Measurements from ENCODE around the gene EPHB2.

Gene EPHB2

DNA sequence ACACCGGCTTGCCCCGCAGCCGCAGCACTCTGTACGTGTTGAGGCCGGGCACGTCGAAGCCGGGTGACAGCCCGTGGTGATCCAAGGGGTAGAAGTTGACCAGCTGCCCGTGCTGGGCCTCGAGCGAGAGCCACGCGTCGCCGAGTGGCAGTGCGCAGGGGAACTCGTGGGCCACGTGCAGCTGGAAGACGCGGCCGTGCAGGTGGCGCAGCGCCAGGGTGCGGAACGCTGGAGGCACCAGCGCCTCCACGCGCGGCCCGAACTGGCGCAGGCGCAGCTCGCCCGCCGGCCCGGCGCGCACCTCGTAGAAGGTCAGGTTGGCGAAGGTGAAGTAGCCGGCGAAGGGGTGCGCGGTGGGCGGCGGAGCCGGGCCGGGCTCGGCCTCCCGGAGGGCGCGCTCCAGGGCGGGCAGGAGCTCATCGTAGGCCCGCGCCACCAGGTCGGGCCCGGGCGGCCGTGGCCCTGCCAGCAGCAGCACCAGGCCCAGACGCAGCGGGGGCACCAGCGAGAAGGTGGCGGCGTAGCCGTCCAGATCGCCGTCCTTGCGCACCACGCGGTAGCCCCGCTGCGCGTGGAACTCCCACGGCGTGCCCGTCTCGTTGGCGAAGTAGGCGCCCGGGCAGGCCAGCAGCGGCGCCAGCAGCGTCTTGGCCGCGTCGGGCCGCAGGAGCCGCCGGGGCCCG is 242.6 kb downstream of the EPHB2 start:
- DNase-seq (ENCODE audit: insufficient read length, low spot score), result no peak
- no peak for FAIRE-seq
- TF ChIP-seq POLR2A (IDR thresholded peaks at IDR 0.05; ENCODE audit: low read depth, low read length) (no peak), PAX5 (IDR thresholded peaks at IDR 0.05; ENCODE audit: insufficient read depth, low read length, severe bottlenecking) (no peak), TAF1 (IDR thresholded peaks at IDR 0.05; ENCODE audit: low read depth, low read length) (no peak), POU2F2 (IDR thresholded peaks at IDR 0.05; ENCODE audit: low read depth, low read length) (no peak), SPI1 (IDR thresholded peaks at IDR 0.05; ENCODE audit: low read depth, low read length) (no peak), POLR2AphosphoS5 (IDR thresholded peaks at IDR 0.05; ENCODE audit: low read depth, low read length) (no peak)

DNA sequence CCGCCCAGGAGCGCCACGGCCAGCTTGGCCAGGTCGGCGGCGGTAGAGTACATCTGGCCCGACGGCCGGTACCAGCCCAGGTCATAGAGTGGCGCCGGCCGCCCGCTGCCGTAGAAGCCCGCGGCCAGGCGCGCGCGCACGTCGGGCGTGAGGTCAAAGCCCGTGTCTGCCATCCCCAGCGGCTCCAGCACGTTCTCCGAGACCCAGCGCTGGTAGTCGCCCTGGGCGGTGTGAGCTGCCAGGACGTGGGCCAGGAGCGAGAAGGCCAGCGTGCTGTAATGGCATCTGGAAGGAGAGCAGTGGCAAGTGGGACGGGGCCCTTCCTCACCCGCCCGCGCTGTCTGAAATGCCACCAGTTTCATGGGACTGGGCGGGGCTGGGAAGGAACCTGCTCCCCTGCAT is 243.1 kb downstream of the EPHB2 start:
- TF ChIP-seq PAX5 (IDR thresholded peaks at IDR 0.05; ENCODE audit: insufficient read depth, low read length, severe bottlenecking), result no peak
- FAIRE-seq (no peak), DNase-seq (ENCODE audit: insufficient read length, low spot score) (no peak)

DNA sequence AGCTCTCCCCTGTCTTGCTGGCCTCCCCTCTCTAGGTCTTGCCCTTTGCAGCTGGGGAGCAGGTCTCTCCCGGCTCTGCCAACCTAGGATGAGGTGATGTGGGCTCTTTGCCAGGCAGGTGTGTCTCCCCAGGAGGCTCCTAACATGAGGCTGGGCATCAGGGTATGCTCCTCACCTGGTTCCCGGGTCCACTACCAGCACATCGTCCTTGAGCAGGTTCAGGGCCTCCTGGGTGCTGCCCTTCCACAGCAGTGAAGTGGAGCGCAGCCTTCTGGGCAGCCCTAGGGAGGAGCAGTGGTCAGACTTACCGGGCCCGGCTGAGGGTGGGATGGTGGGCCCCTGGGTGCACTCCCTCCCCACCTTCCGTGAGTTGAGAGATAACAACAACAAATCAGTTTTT is 244.5 kb downstream of the EPHB2 start:
- TF ChIP-seq SPI1 (IDR thresholded peaks at IDR 0.05; ENCODE audit: low read depth, low read length) (no peak), POLR2A (IDR thresholded peaks at IDR 0.05; ENCODE audit: low read depth, low read length) (no peak), TAF1 (IDR thresholded peaks at IDR 0.05; ENCODE audit: low read depth, low read length) (no peak), POU2F2 (IDR thresholded peaks at IDR 0.05; ENCODE audit: low read depth, low read length) (no peak), POLR2AphosphoS5 (IDR thresholded peaks at IDR 0.05; ENCODE audit: low read depth, low read length) (no peak), PAX5 (IDR thresholded peaks at IDR 0.05; ENCODE audit: insufficient read depth, low read length, severe bottlenecking) (no peak)
- FAIRE-seq (no peak), DNase-seq (ENCODE audit: insufficient read length, low spot score) (no peak)

DNA sequence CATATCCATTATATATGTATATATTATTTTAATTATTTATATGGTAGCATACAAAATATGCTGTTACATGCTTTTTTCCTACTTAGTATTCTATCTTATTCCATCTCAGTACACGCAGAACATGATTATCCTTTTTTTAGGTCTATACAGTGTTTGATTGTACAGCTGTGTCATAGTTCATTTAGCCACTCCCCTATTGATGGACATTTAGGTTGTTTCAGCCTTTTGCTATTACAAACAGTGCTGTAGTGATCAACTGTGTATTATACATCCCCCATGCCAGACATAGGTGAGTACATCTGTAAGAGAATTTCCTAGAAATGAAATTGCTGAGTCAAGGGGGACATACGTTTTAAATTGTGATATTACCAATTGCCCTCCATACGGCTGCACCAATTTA is 246.4 kb downstream of the EPHB2 start:
- FAIRE-seq, result no peak
- DNase-seq (ENCODE audit: insufficient read length, low spot score), result no peak
- TF ChIP-seq POLR2A (IDR thresholded peaks at IDR 0.05; ENCODE audit: low read depth, low read length) (no peak), PAX5 (IDR thresholded peaks at IDR 0.05; ENCODE audit: insufficient read depth, low read length, severe bottlenecking) (no peak), POU2F2 (IDR thresholded peaks at IDR 0.05; ENCODE audit: low read depth, low read length) (no peak), TAF1 (IDR thresholded peaks at IDR 0.05; ENCODE audit: low read depth, low read length) (no peak)

DNA sequence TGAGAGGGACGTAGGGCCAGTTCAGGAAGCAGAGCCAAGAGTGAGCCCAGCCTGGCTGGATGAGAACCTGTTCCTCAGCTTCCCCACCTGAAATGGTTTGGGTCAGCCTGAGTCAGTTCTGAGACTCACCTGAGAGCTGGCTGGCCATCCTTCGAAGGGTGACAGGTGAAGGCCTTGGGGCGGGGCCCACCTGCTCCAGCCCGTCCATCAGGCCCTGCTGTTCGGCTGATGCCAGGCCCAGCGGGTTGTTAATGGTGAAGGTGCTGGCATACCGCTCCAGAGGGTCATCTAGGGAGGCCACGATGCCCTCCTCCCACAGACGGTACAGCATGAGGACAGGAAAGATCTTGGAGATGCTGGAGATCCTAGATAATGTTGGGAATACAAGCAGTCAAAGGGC is 247.9 kb downstream of the EPHB2 start:
- TF ChIP-seq SPI1 (IDR thresholded peaks at IDR 0.05; ENCODE audit: low read depth, low read length) (no peak), TAF1 (IDR thresholded peaks at IDR 0.05; ENCODE audit: low read depth, low read length) (no peak), POLR2AphosphoS5 (IDR thresholded peaks at IDR 0.05; ENCODE audit: low read depth, low read length) (no peak), POU2F2 (IDR thresholded peaks at IDR 0.05; ENCODE audit: low read depth, low read length) (no peak), POLR2A (IDR thresholded peaks at IDR 0.05; ENCODE audit: low read depth, low read length) (no peak), PAX5 (IDR thresholded peaks at IDR 0.05; ENCODE audit: insufficient read depth, low read length, severe bottlenecking) (no peak)
- FAIRE-seq (no peak), DNase-seq (ENCODE audit: insufficient read length, low spot score) (no peak)

DNA sequence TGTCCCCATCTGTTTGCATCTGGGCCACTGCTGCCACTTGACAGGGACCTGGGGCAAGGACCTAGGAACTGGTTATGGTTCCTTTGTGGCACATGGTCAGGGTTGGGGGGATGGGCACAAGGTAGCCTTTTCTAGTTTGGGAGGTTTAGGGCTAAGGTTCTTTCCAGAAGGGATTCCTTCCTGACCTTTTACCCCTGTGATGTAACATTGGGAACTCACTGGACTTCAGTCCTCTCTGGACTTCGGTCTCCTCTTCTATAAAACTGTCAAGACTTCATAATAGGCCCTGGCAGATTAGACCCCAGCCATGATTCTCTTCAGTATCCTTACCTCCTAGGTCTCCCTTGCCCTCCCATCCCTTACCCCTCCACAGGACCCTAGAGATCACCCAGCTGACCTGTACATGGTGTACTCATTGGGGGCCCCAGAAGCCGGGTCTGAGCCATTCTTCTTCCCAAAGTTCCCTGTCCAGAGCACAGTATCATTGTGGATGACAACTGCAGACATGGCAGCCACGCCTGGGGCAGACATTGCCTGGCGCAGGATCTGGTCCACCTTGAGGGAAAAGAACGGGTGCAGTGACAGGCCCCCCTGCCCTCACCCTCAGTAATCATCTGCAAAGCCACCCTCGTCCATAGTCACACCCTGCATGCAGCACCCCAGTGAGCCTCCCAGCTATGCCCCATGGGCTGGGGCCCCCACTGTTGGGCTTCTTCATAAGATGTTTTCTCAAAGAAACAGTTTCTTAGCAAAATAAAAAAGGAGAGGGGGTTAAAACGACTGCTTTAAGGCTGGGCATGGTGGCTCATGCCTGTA is 249.1 kb downstream of the EPHB2 start:
- no peak for DNase-seq (ENCODE audit: insufficient read length, low spot score)
- TF ChIP-seq SPI1 (IDR thresholded peaks at IDR 0.05; ENCODE audit: low read depth, low read length) (no peak), TAF1 (IDR thresholded peaks at IDR 0.05; ENCODE audit: low read depth, low read length) (no peak), PAX5 (IDR thresholded peaks at IDR 0.05; ENCODE audit: insufficient read depth, low read length, severe bottlenecking) (no peak), POLR2AphosphoS5 (IDR thresholded peaks at IDR 0.05; ENCODE audit: low read depth, low read length) (no peak), POLR2A (IDR thresholded peaks at IDR 0.05; ENCODE audit: low read depth, low read length) (no peak), POU2F2 (IDR thresholded peaks at IDR 0.05; ENCODE audit: low read depth, low read length) (no peak)
- no peak for FAIRE-seq

DNA sequence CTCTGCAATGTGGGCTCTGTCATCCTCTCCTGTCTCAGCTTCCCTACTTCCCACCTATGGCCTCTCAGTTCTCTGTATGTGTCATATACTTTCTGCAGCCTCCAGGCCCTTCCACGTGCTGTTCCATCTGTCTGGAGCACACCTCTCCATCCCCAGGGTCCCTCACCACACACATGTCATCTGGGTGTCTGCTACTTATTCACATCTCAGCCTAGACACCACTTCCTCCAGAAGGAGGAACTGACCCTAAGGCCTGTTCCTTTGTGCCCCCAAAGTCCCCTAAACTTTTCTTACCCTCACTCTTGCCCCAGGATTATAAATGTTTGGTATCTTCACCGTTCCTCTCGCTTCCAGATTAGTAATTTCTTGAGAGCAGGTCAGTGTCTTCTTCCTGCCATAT is 251.9 kb downstream of the EPHB2 start:
- DNase-seq (ENCODE audit: insufficient read length, low spot score), result no peak
- FAIRE-seq, result no peak
- TF ChIP-seq SPI1 (IDR thresholded peaks at IDR 0.05; ENCODE audit: low read depth, low read length) (peak; percentile 58), PAX5 (IDR thresholded peaks at IDR 0.05; ENCODE audit: insufficient read depth, low read length, severe bottlenecking) (no peak), POLR2AphosphoS5 (IDR thresholded peaks at IDR 0.05; ENCODE audit: low read depth, low read length) (no peak)

DNA sequence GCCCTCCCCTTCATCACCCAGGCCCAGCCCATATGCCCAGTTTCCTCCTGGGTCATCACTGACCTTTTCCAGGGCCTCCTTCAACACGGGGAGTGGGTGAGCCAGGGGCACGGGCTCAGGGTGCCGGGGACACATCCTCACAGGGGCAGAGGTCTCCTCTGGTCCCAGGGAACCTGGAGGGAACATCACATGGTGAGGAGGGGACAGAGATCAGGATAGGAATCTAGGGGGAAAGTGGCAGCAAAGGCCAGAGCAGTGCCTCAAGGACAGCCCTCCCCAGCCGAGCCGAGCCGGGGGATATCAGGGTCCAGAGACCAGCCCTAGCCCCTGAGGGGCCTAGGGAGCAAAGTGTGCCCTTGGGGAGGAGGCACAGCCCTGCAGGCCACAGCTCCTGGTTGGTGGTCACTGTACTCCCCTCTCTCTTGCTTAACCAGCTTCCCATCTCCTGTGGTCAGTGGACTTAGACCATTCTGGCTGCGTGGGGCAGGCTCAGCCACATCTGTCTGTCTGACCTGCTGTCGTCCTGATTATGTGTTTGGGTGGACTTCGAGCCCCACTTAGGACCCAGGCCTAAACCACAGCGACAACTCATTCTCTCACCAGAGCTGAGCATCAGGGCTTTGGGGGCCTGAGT is 252.5 kb downstream of the EPHB2 start:
- no peak for TF ChIP-seq POLR2AphosphoS5 (IDR thresholded peaks at IDR 0.05; ENCODE audit: low read depth, low read length)
- no peak for TF ChIP-seq PAX5 (IDR thresholded peaks at IDR 0.05; ENCODE audit: insufficient read depth, low read length, severe bottlenecking)
- TF ChIP-seq SPI1 (IDR thresholded peaks at IDR 0.05; ENCODE audit: low read depth, low read length), result no peak
- TF ChIP-seq TAF1 (IDR thresholded peaks at IDR 0.05; ENCODE audit: low read depth, low read length), result no peak
- TF ChIP-seq POU2F2 (IDR thresholded peaks at IDR 0.05; ENCODE audit: low read depth, low read length), result no peak
- no peak for TF ChIP-seq POLR2A (IDR thresholded peaks at IDR 0.05; ENCODE audit: low read depth, low read length)
- DNase-seq (ENCODE audit: insufficient read length, low spot score) (no peak), FAIRE-seq (no peak)

DNA sequence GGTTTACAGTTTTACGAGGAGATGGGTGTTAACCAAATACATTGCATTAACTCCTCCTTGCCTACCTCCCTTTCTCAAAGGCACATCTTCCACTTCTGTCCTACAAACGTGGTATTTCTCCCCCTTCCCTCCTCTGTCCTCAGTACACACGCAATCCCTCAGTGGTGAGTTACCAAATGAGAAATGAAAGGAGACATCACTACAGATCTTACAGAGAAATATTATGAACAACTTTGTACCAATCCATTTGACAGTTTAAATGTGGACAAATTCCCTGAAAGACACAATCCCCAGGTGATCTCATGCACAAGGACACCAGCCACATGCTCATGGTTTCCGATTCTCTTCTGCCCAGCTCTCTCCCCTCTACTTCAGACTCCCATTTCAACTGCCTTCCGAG is 255.7 kb downstream of the EPHB2 start:
- FAIRE-seq, result no peak

DNA sequence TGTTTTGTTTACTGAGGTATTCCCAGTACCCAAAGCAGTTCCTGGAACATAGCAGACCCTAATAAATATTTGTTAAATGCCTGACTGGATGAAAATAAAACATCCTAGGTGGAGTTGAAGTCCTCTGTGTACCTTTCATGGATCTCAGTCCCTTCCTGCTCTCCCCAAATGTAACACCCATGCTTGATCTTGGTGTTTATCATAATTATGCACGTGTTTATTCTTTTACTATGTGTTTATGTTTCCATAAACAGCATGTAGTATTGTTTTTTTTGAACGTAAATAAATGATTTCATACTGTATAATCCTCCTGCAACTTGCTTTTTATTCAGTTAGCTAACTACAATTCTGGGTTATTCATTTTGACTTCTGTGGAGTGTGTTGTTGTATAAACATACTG is 257.2 kb downstream of the EPHB2 start:
- FAIRE-seq (no peak), DNase-seq (ENCODE audit: insufficient read length, low spot score) (no peak)
- TF ChIP-seq SPI1 (IDR thresholded peaks at IDR 0.05; ENCODE audit: low read depth, low read length) (no peak), POLR2A (IDR thresholded peaks at IDR 0.05; ENCODE audit: low read depth, low read length) (no peak), PAX5 (IDR thresholded peaks at IDR 0.05; ENCODE audit: insufficient read depth, low read length, severe bottlenecking) (no peak), TAF1 (IDR thresholded peaks at IDR 0.05; ENCODE audit: low read depth, low read length) (no peak), POLR2AphosphoS5 (IDR thresholded peaks at IDR 0.05; ENCODE audit: low read depth, low read length) (no peak), POU2F2 (IDR thresholded peaks at IDR 0.05; ENCODE audit: low read depth, low read length) (no peak)

More for the DNA sequence above, 255.7 kb downstream of the EPHB2 start:
- TF ChIP-seq SPI1 (IDR thresholded peaks at IDR 0.05; ENCODE audit: low read depth, low read length) (no peak), TAF1 (IDR thresholded peaks at IDR 0.05; ENCODE audit: low read depth, low read length) (no peak)
- DNase-seq (ENCODE audit: insufficient read length, low spot score), result no peak
